Measurements from ENCODE around the gene C13orf46.

The C13orf46 gene

DNA sequence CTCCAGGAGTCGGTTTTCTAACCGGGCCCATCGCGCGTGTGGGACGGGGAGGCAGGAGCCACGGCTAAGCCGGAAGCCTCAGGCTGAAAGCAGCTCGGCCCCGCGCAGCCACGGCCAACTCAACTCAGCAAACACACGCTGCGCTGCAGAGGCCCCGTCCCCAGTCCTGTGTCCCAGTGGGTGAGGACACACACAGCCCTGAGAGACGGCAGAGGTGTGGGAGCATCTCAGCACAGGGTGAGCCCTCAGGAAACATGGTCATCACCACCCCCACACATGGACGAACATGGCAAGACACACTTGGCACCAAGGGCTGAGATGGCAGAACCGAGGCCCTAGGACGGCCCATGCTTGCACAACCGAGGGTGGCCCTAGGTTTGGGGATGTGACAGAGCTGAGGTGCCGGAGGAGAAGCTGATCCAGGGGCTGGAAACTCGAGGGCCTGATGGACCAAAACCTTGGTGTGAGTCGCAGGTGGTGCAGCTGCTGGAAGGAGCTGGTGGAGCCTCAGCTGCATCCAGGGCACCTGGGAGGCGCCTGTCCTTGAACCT lies 29.0 kb upstream of the C13orf46 start:
- TF ChIP-seq POLR2A (IDR thresholded peaks at IDR 0.05; ENCODE audit: low read depth, low read length) = no peak
- DNase-seq (ENCODE audit: insufficient read length, low spot score) (no peak), FAIRE-seq (no peak)

DNA sequence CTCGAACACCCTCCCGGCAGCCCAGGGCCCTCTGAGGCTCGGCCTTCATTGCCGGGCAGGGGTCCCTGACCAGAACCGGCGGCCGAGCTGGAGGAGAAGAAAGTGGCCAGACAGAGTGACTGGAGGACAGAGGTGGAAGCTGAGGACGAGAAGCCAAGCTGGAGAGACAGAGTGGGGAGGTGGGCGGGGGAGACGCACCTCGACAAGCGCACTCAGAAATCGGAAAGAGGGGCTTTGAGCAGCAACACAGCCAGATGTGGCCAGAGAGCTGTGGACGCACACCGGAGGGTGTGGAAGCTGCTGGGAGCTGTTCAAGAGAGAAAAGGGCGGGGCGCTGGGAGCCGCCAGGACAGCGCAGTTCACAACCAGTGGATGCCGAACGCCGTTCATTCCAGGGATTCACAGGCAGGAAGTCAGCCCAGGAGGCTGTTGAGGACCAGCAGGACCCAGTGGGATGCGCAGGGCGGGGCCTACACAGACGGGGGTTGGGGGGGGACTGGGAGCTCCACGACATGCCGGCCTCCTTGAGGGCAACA lies 28.2 kb upstream of the C13orf46 start:
- no peak for TF ChIP-seq POLR2A (IDR thresholded peaks at IDR 0.05; ENCODE audit: low read depth, low read length)

DNA sequence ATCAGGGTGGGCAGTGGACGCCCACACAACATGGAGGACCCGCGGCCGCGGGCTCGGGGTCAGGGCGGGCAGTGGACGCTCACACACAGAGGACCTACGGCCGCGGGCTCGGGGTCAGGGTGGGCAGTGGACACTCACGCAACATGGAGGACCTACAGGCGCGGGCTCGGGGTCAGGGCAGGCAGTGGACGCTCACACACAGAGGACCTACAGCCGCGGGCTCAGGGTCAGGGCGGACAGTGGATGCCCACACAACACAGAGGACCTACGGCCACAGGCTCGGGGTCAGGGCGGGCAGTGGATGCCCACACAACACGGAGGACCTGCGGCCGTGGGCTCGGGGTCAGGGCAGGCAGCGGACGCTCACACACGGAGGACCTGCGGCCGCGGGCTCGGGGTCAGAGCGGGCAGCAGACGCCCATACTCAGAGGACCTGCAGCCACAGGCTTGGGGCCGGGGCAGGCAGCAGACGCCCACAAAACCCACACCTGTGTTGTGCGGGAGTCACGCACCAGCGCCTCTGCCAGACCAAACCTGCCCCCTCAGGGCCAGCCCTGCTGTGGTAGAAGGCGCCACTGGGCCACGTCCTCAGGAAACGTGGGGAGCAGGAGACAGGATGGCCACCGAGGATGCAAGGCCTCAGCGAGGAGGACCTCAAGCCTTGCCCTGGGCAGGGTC lies 27.6 kb upstream of the C13orf46 start:
- FAIRE-seq (no peak), DNase-seq (ENCODE audit: insufficient read length, low spot score) (no peak)
- TF ChIP-seq POLR2A (IDR thresholded peaks at IDR 0.05; ENCODE audit: low read depth, low read length) = no peak

More for the DNA sequence above, 28.2 kb upstream of the C13orf46 start:
- DNase-seq (ENCODE audit: insufficient read length, low spot score) (no peak), FAIRE-seq (no peak)

DNA sequence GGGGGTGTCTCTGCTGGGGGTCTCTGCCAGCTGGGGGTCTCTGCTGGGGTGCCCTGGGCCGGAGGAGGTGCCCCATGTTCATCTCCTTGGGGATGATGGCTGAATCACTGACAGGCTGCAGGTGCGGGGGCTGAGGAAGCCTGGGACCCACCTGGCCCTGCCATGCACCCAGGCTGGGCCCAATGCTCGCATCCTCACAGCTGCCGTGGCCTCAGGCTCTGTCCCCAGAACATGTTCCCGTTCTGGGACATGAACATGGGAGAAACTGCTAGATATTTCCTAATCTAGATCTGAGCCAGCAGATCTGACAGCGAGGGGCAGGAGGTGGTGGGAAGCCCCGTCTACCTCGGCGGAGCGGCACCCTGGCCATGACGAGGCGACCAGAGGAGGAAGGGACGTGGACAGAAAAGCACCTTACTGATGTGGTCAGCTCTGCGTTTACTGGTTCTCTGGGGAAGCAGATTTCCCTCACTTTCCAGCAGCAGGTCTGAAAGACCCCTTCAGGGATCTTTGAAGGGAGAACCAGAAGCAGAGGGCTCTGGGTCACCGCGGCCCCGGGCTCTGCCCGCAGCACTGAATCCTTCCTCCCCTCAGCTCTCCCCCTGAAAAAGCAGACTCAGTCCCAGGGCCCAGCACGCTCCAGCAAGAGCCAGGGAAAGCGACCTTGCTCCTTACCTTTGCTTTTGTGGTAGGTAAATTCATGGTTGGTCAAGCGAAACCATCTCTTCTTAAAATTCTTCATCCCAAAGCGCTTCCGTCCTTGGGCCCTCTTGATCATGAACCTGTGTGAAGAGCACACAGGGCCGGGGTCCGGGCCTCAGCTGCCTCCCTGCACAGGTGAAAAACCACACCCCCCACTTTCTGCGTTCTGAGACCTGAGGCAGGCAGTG lies 26.5 kb upstream of the C13orf46 start:
- no peak for DNase-seq (ENCODE audit: insufficient read length, low spot score)
- no peak for TF ChIP-seq POLR2A (IDR thresholded peaks at IDR 0.05; ENCODE audit: low read depth, low read length)
- no peak for FAIRE-seq

DNA sequence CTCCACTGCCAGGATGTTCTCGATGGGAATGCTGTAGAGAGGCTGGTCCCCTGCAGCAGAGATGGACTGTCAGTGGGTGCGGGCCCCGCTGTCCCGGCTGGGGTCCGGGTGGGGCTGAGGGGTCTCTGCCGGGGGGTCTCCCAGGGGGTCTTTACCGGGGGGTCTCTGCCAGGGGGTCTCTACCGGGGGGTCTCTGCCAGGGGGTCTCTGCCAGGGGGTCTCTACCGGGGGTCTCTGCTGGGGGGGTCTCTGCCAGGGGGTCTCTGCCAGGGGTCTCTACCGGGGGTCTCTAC lies 25.7 kb upstream of the C13orf46 start:
- no peak for FAIRE-seq
- no peak for TF ChIP-seq POLR2A (IDR thresholded peaks at IDR 0.05; ENCODE audit: low read depth, low read length)
- no peak for DNase-seq (ENCODE audit: insufficient read length, low spot score)

DNA sequence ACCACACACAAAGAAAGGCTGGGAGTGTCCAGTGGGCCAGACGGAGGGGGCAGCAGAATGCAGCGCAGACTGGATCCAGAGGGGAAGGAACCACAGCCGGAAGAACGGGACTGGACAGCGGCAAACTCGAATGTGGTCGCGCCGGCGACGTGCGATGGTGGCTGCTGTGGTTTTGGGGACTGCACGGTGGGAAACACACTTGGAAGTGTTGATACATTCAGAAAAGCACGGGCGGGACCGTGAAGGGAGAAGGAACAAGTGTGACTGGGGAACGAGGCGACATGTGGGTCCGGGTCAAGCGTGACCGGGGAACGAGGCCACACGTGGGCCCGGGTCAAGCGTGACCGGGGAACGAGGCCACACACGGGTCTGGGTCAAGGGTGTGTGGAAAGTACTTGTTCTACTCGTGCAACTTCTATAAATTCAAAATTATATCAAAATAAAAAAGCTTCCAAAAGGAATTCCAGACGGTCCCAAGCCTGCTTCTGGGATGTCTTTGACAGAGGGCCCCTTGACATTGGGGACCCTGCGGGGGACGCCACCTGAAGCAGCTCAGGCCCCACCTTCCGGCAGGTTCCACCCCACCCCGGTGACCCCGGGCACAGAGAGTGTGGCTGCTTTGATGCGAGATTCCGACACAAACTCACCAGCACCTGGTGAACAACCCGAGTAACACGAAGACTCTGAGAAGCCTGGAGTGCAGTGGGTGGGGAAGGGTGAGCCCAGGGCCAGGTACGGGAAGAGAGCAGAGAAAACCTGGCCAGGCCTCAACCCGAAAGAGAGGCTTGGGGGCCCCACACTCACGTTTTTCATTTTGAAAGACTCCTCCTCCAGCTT lies 25.1 kb upstream of the C13orf46 start:
- TF ChIP-seq POLR2A (IDR thresholded peaks at IDR 0.05; ENCODE audit: low read depth, low read length) = no peak
- DNase-seq (ENCODE audit: insufficient read length, low spot score) (no peak), FAIRE-seq (no peak)

DNA sequence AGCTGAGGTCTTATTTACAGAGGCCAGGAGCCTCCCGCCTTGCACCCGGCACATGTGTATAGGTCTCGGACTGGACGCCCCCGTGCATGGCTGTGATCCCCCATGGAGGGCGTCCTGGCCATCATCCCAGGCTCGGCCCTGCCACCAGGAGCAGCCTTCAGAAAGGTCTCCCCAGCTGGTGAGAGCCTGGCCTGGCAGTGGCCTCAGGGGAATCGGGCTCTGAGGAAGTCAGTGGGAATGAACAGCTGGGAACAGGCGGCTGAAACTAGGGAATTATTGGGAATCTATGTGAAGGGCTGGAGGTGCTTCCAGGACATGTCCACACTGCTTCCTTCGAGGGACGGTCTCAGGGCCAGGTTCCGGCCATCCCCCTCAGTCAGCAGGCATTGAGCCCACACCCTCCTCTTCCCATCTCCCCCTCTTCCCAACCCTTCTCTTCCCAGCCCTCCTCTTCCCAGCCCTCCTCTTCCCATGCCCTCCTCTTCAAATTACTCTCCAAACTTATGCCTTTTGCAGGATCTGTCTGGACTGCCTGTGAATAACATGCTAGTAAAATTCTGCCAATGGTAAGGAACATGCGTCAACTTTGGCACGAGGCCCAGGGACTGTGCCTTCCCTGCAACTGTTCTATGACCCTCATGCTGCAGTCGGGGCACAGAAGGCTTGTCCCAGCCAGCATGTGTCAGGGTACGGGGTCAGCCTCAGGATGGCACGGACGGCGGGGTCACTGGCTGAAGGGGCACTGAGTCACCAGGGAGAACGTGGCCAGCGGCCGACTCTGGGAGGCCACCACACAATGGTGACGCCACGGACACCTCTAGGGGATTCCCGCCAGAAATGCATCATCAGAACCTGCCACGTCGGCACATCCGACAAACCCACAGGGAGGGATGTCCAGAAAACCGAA lies 24.2 kb upstream of the C13orf46 start:
- FAIRE-seq (no peak), DNase-seq (ENCODE audit: insufficient read length, low spot score) (no peak)
- TF ChIP-seq POLR2A (IDR thresholded peaks at IDR 0.05; ENCODE audit: low read depth, low read length) = no peak

DNA sequence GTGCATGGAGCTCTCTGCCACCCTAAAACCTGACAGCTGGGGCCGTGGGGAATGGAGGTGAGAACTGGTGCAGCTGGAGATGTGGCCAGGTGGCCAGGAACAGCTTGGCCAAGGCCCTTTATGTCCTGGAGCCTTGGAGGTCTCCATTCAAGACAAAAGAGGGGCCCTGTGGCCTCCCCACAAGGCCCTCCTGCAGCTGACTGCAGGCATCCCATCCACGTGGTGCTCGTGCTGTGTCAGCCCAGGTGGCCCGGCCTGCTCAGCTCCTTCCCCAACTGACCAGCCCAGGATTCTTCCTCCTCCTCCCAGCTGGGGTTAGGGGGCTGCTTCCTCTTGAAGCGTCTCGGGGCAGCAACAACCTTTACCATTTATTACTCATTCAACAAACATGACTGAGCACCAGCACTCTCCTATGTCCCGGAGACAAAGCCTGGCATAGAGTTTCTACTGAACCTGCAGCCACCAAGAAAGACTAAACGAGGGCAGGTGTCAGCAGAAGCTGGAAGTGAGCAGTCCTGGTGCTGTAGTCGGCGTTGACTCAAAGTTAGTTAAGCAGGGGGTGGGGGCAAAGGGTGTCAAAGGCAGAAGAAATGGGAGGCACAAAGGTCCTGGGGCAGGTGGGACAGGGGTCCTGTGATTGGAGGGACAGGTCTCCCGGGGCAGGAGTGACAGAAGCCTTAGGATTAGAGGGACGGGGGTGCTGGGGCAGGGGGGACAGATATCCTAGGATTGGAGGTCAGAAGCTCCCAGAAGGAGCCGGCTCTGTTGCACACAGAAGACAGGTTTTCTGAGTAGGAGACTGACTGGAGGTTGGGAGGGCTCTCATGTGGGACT lies 23.3 kb upstream of the C13orf46 start:
- no peak for TF ChIP-seq POLR2A (IDR thresholded peaks at IDR 0.05; ENCODE audit: low read depth, low read length)
- DNase-seq (ENCODE audit: insufficient read length, low spot score) = no peak
- no peak for FAIRE-seq

DNA sequence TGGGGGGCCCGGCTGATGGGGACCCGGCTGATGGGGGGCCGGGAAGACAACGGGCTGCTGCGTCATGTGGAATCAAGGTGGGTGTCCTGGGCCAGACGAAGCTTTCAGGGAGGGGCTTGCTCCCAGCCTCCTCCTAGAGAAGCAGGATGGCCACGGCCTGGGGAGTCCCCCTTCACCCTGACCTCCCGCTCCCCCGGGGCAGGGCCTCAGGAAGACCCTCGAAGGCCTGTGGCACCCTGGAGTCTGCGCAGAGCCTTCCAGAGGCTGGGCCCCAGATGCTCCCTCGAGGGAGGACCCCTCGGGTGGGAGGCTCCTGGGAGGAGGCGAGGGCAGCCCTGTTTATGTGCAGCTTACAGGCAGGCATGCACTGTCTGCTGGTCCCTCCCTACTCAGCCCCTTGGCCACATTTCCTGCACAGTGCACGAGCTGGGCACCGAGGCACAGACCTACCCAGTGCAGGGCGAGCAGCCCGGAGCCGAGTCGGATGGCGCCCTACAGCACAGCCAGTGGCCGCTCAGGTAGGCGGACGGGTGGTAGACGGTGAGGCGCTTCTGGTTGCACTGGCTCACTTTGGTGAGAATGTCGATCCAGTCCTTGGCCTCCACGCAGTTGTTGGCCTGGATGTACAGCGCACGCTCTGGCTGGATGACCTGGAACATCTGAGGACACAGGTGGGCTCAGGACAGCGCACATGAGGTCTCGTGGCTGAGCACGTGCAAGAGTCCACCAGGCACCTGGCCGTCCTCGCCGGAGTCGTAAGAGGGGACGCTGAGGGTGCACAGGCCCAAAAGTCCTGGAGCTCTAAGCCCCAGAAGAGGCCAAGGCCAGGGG lies 22.4 kb upstream of the C13orf46 start:
- TF ChIP-seq POLR2A (IDR thresholded peaks at IDR 0.05; ENCODE audit: low read depth, low read length) = no peak
- no peak for FAIRE-seq
- DNase-seq (ENCODE audit: insufficient read length, low spot score) = no peak

DNA sequence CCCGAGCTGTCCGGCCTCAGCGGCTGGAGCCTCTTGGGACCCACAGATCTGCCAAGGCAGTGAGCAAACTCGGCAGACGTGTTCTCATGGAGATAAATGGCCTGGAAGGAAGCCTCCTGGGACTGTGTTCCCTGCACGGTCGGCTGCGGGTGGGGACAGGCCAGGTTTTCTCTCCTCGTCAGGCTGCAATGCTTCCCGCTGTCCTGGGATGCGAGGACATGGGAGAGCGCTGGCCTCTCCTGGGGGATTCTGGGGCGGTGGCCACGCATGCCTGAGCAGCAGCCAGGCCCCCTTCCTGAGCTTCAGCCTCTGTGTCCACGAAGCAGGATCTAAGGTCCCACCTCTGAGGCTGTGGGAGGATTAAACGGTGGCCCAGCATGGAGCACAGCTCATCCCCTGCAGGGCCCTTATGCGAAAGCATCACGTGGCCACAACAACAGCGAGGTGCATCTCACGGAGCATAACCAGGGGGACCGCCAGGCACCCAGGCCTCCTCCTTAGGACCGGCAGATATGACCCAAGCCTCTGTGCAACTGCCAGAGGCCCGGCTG lies 21.2 kb upstream of the C13orf46 start:
- FAIRE-seq (no peak), DNase-seq (ENCODE audit: insufficient read length, low spot score) (no peak)
- TF ChIP-seq POLR2A (IDR thresholded peaks at IDR 0.05; ENCODE audit: low read depth, low read length) = no peak
